HepG2 (cell line): Measurements from ENCODE around the gene PPIA. TPM values are rescaled to one million over a fixed set of nuclear protein-coding genes. Genes with fewer than 3 reads are reported as not detected.

Experiments used
- BHLHE40 ChIP-seq: IDR thresholded peaks from 2 replicates; pipeline ENCODE4 v1.6.1; 2011; ENCODE audit warnings: low read length, improper control_type of control experiment
- DR1 ChIP-seq: sonication (generic); formaldehyde crosslinking; IDR thresholded peaks from 2 replicates; pipeline ENCODE4 v1.8.0; 2021; ENCODE audit warnings: mild to moderate bottlenecking, missing genetic modification reagents, inconsistent platforms
- HCFC1 ChIP-seq: fragments of 150-350 bp; IDR thresholded peaks from 2 replicates; pipeline ENCODE4 v1.6.1; 2014; ENCODE audit warnings: low read depth, low read length
- HIVEP1 ChIP-seq: sonication (generic); formaldehyde crosslinking; IDR thresholded peaks from 2 replicates; pipeline ENCODE4 v1.4.0; 2020; ENCODE audit warnings: mild to moderate bottlenecking, missing genetic modification reagents
- HMGA1 ChIP-seq: sonication (generic); formaldehyde crosslinking; conservative IDR thresholded peaks from 2 replicates; pipeline ENCODE4 v1.4.0; 2020; ENCODE audit warnings: missing genetic modification reagents
- MEIS2 ChIP-seq: sonication (generic); formaldehyde crosslinking; IDR thresholded peaks from 2 replicates; pipeline ENCODE4 v1.9.0; 2021; ENCODE audit warnings: mild to moderate bottlenecking, missing genetic modification reagents
- MLX ChIP-seq: IDR thresholded peaks from 2 replicates; pipeline ENCODE4 v1.6.1; 2016
- PAXIP1 ChIP-seq: sonication (generic); formaldehyde crosslinking; conservative IDR thresholded peaks from 2 replicates; pipeline ENCODE4 v1.4.0; 2020; ENCODE audit warnings: mild to moderate bottlenecking, missing genetic modification reagents, moderate library complexity
- PRDM4 ChIP-seq: sonication (generic); formaldehyde crosslinking; IDR thresholded peaks from 2 replicates; pipeline ENCODE4 v1.9.0; 2021; ENCODE audit warnings: missing genetic modification reagents, borderline replicate concordance
- TBX2 ChIP-seq: sonication (generic); formaldehyde crosslinking; IDR thresholded peaks from 2 replicates; pipeline ENCODE4 v1.5.0; 2020; ENCODE audit warnings: missing genetic modification reagents, mild to moderate bottlenecking, borderline replicate concordance
- YEATS2 ChIP-seq: sonication (generic); formaldehyde crosslinking; IDR thresholded peaks from 2 replicates; pipeline ENCODE4 v1.4.0; 2020; ENCODE audit warnings: missing genetic modification reagents, borderline replicate concordance
- ZNF142 ChIP-seq: sonication (generic); formaldehyde crosslinking; IDR thresholded peaks from 2 replicates; pipeline ENCODE4 v1.4.0; 2020; ENCODE audit warnings: missing genetic modification reagents
- ZNF441 ChIP-seq: sonication (generic); formaldehyde crosslinking; IDR thresholded peaks from 2 replicates; pipeline ENCODE4 v1.7.0; 2021; ENCODE audit warnings: missing genetic modification reagents, borderline replicate concordance
- ZNF674 ChIP-seq: sonication (generic); formaldehyde crosslinking; IDR thresholded peaks from 2 replicates; pipeline ENCODE4 v1.5.0; 2020; ENCODE audit warnings: low read depth, mild to moderate bottlenecking, missing genetic modification reagents
- ZZZ3 ChIP-seq: sonication (generic); formaldehyde crosslinking; IDR thresholded peaks from 2 replicates; pipeline ENCODE4 v1.4.0; 2020; ENCODE audit warnings: missing genetic modification reagents, mild to moderate bottlenecking, borderline replicate concordance
- polyA plus RNA-seq, 8 experiments: library from polyadenylated mRNA; depleted of rRNA in 3 of 8; stranded (reverse) in 7 of 8; unstranded in 1 of 8; fragments of >200 nt; fragmentation: Illumina TruSeq in 4 of 8; extraction: Trizol in 4 of 8; gene quantifications; 2 replicates each; pipeline versions ENCODE4 v1.2.1 to v1.2.3, GENCODE V29; 2011 to 2016; ENCODE audit warnings: low read depth in 4 of 8, missing spikeins in 1 of 8, mixed read lengths in 1 of 8; ENCODE audit not compliant: insufficient read depth in 1 of 8
- total RNA-seq, 5 experiments: library from RNA; depleted of rRNA; stranded (reverse); fragments of >200 nt; fragmentation: Illumina TruSeq; extraction: Trizol; gene quantifications; 2 replicates each; pipeline ENCODE4 v1.2.3, GENCODE V29; 2016; ENCODE audit warnings: low read depth in 1 of 5

Gene PPIA
- total and polyA plus RNA-seq, 2 of the 13 experiments (the other 11 are each of a cell fraction or from before 2014, with no cell fraction given): 2,268 to 3,010 TPM

GRCh38 chr7:44796504-44797328, at the start of gene PPIA (continued):
- TF ChIP-seq PRDM4 (CRISPR knock-in tag) (no peak), ZNF674 (CRISPR knock-in tag) (0 out of 2 replicates have a peak, but pooled peaks have one; percentile 50), ZNF441 (CRISPR knock-in tag) (peak; percentile 10; the same call in 1 of the 2 replicates), TBX2 (CRISPR knock-in tag) (peak; percentile 54; the same call in 1 of the 2 replicates), MLX (CRISPR knock-in tag) (peak; percentile 17; the same call in 1 of the 2 replicates), BHLHE40 (peak; percentile 92), HCFC1 (no peak), HMGA1 (CRISPR knock-in tag) (no peak), YEATS2 (CRISPR knock-in tag) (no peak; the same call in 1 of the 2 replicates), DR1 (CRISPR knock-in tag) (peak; percentile 96), ZZZ3 (CRISPR knock-in tag) (peak; percentile 67; the same call in 1 of the 2 replicates), ZNF142 (CRISPR knock-in tag) (peak; percentile 85; the same call in 1 of the 2 replicates), HIVEP1 (CRISPR knock-in tag) (no peak), PAXIP1 (CRISPR knock-in tag) (0 out of 2 replicates have a peak, but pooled peaks have one; percentile 18), MEIS2 (peak; percentile 55)
